CD4-positive, alpha-beta T cell treated with Interleukin-10 for 1 hour (primary cell): ENCODE results near the gene ESPN.

Source experiments
- DNase-seq: peaks from one replicate; pipeline ENCODE4 v3.0.0-alpha.2; 2020

Gene ESPN

GRCh38 chr1:6500544-6501278 is 76.1 kb downstream of the ESPN start:
- no peak for DNase-seq

GRCh38 chr1:6501279-6501813 is 76.8 kb downstream of the ESPN start:
- no peak for DNase-seq

- DNase-seq = no peak
These were observed 77.7 kb downstream of the ESPN start for GRCh38 chr1:6502000-6502891.

GRCh38 chr1:6503884-6504602 is 79.5 kb downstream of the ESPN start:
- no peak for DNase-seq

GRCh38 chr1:6504887-6505286 is 80.3 kb downstream of the ESPN start:
- DNase-seq = no peak

GRCh38 chr1:6505367-6506209 is 81.0 kb downstream of the ESPN start:
- DNase-seq = no peak

- no peak for DNase-seq
These were observed 81.8 kb downstream of the ESPN start for GRCh38 chr1:6506210-6507036.

GRCh38 chr1:6507037-6507428 is 82.5 kb downstream of the ESPN start:
- no peak for DNase-seq

GRCh38 chr1:6507461-6507911 is 82.9 kb downstream of the ESPN start:
- no peak for DNase-seq

GRCh38 chr1:6508154-6508815 is 83.7 kb downstream of the ESPN start:
- no peak for DNase-seq

- no peak for DNase-seq
These were observed 84.2 kb downstream of the ESPN start for GRCh38 chr1:6508816-6509189.

GRCh38 chr1:6509220-6509918 is 84.8 kb downstream of the ESPN start:
- no peak for DNase-seq

- no peak for DNase-seq
These were observed 85.3 kb downstream of the ESPN start for GRCh38 chr1:6509919-6510291.

GRCh38 chr1:6510493-6510892 is 85.9 kb downstream of the ESPN start:
- DNase-seq = no peak
